Brain microvascular endothelial cell (primary cell): ENCODE data around the gene CKMT1B.
"Not testable (repeated sequence)": the region's sequence is repeated elsewhere in the genome, so short reads cannot be mapped to it uniquely, and the experiment has no call there.

ENCODE experiments used
- DNase-seq: peaks from one replicate; pipeline ENCODE4 v3.0.0-alpha.2; 2020
- H3K27ac ChIP-seq: fragments of 250-450 bp; sonication (Bioruptor Pico); 2 replicates; pipeline ENCODE4 v1.5.1; 2020; ENCODE audit warnings: mild to moderate bottlenecking, moderate library complexity
- H3K27me3 ChIP-seq: fragments of 250-450 bp; sonication (Bioruptor Pico); replicated peaks from 2 replicates; pipeline ENCODE4 v1.5.1; 2020; ENCODE audit warnings: mild to moderate bottlenecking
- H3K36me3 ChIP-seq: fragments of 250-450 bp; sonication (Bioruptor Pico); replicated peaks from 2 replicates; pipeline ENCODE4 v1.5.1; 2020; ENCODE audit warnings: mild to moderate bottlenecking
- H3K4me3 ChIP-seq: 2 replicates; pipeline ENCODE4 v1.5.1; 2011; ENCODE audit warnings: low read depth, mild to moderate bottlenecking, control low read depth, low read length, moderate library complexity
- in situ Hi-C: cut with HindIII; loops from 2 replicates; pipeline ENCODE4 v1.10.0; 2017; ENCODE audit warnings: low sequenced_read_pairs, low pct_ligation_motif_present
- TF ChIP-seq, protein P1 (sequence below): IDR thresholded peaks from 2 replicates; pipeline ENCODE4 v1.5.1; 2011; ENCODE audit warnings: low read depth, mild to moderate bottlenecking, moderate library complexity, low read length, control low read depth, inconsistent platforms; ENCODE audit errors: missing control alignments

Gene CKMT1B

DNA sequence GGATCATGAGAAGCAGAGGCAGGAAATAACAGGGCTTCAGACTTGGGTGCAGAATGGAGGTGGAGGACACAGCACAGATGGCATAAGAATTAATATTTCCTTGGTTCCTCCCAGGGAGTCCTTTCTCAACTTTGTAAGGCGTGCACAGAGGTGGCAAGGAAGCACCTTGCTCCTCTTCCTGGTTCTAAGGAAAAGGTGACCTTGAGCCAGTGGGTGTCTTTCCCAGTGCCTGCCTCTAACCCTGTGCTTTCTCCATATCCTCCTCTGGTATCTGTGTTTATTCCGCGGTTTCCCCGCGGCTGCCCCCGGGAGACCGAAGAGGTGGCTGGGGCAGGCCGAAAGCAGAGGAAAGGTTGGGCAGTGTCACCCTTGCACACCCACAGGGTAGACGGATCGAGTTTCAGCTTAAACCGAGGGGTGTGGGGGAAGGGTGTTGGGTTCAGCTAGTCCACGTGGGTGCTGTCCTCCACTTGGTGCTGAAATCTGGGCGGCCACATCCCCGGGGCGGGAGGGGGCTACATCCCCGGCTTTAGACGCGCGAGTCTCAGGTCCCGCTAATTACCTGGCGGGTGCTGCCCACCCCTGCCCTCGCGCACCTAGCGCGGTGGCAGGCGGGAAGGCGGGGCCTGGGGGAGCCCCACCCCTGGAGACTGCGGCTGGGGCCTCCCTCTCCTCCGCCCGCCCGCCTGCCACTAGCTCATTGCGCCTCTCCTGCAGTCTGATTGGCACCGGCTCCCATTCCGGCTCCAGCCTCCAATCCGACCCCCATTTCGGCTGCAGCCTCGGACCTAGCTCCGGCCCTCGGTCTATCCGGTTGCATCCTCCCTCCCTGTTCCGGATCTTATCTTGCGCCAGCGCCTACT, at the start of gene CKMT1B:
Gene CKMT1B (plus strand): TSS at position 700 of the 863 bp plus-strand sequence. CDS start 192 bp downstream, outside the sequence.
- H3K36me3 ChIP-seq, H3K4me3 ChIP-seq, H3K27ac ChIP-seq, DNase-seq, in situ Hi-C loops, H3K27me3 ChIP-seq: not testable (repeated sequence)

DNA sequence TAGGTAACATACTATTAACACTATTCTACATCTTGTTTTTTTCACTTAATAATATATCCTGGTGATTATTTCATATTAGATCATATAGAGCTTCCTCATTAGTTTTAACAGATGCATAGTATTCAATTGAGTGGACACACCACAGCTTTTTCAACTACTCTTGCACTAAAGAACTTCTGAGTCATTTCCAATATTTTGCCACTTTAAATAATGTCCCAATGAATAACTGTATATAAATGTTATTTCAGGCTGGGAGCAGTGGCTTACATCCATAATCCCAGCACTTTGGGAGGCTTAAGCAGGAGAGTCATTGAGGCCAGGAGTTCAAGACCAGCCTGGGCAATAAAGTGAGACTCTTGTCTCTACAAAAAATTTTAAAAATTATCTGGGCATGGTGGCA, 49.6 kb upstream of the CKMT1B start:
- in situ Hi-C loops = no loop called here
- no peaks in the 10 kb centered on the region for H3K36me3 ChIP-seq
- H3K4me3 ChIP-seq = no peak overlapping the region
- no peak overlapping the region for H3K27ac ChIP-seq
- TF ChIP-seq, protein P1, sequence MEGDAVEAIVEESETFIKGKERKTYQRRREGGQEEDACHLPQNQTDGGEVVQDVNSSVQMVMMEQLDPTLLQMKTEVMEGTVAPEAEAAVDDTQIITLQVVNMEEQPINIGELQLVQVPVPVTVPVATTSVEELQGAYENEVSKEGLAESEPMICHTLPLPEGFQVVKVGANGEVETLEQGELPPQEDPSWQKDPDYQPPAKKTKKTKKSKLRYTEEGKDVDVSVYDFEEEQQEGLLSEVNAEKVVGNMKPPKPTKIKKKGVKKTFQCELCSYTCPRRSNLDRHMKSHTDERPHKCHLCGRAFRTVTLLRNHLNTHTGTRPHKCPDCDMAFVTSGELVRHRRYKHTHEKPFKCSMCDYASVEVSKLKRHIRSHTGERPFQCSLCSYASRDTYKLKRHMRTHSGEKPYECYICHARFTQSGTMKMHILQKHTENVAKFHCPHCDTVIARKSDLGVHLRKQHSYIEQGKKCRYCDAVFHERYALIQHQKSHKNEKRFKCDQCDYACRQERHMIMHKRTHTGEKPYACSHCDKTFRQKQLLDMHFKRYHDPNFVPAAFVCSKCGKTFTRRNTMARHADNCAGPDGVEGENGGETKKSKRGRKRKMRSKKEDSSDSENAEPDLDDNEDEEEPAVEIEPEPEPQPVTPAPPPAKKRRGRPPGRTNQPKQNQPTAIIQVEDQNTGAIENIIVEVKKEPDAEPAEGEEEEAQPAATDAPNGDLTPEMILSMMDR = no peak
- H3K27me3 ChIP-seq = no peaks in the 10 kb centered on the region
- no peak for DNase-seq

DNA sequence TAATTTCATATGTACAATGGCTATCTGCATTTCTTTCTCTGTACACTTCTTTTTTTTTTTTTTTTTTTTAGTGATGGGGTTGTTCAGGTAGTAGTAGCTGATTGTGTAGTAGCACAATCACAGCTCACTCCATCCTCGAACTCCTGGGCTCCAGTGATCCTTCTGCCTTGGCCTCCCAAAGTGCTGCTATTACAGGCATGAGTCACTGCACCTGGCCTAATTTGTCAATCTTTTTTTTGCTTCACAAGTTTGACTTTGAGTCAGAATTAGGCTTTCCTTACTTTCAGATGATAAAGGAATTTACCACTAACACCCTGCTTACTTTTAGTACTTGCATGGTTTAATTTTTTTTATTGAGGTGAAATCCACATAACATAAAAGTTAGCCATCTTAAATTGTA, 48.4 kb upstream of the CKMT1B start:
- Histone ChIP-seq H3K36me3 (no peaks in the 10 kb centered on the region), H3K27ac (no peak overlapping the region), H3K27me3 (no peaks in the 10 kb centered on the region), H3K4me3 (no peak overlapping the region)
- TF ChIP-seq, protein P1 = no peak
- in situ Hi-C loops = no loop called here
- no peak for DNase-seq

DNA sequence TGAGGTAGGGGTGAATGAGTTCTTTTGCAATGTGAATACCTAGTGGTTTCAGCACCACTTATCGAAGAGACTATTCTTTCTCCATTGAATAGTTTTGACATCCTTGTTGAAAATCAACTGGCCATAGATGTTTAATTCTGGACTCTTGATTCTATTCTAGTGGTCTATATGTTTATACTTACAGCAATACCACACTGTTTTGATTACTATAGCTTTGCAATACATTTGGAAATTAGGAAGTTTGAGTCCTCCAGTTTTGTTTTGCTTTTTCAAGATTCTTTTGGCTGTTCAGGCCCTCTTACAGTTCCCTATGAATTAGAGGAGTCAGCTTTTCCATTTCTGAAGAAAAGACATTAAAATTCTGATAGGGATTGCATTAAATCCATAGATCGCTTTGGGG, 46.3 kb upstream of the CKMT1B start:
- TF ChIP-seq, protein P1 = no peak
- DNase-seq = no peak
- in situ Hi-C loops = no loop called here
- Histone ChIP-seq H3K27me3 (no peaks in the 10 kb centered on the region), H3K36me3 (no peaks in the 10 kb centered on the region), H3K4me3 (no peak overlapping the region), H3K27ac (no peak overlapping the region)

DNA sequence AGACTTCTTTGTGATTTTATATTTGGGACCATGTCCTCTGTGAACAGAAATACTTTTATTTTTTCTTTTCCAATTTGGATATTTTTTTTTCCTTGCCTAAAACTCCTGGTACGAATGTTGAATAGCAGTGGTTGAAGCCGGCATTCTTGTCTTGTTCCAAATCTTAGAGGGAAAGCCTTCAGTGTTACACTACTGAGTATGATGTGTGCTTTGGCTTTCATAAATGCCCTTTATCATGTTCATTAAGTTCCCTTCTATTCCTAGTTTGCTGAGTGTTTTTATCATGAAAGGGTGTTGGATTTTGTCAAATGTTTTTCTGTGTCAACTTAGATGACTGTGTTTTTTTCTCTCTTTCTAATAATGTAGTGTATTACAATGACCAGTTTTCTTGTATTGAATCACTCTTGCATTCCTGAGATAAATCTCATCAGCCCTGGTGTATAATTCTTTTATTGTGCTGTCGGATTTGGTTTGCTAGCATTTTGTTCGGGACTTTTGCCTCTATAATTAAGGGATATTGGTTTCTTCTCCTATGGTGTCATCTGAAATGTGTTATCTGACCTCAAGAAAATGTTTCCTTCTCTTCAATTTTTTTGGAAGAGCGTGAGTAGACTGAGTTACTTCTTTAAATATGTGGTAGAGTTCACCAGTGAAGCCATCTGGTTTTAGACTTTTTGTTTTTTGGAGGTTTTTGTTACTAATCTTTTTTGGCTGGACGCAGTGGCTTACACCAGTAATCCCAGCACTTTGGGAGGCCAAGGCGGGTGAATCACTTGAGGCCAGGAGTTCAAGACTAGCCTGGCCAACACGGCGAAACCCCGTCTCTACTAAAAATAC, 43.1 kb upstream of the CKMT1B start:
- no peak for DNase-seq
- Histone ChIP-seq H3K27ac (no peak overlapping the region), H3K27me3 (no peaks in the 10 kb centered on the region), H3K36me3 (no peaks in the 10 kb centered on the region), H3K4me3 (no peak overlapping the region)
- TF ChIP-seq, protein P1 = no peak
- in situ Hi-C loops = no loop called here

DNA sequence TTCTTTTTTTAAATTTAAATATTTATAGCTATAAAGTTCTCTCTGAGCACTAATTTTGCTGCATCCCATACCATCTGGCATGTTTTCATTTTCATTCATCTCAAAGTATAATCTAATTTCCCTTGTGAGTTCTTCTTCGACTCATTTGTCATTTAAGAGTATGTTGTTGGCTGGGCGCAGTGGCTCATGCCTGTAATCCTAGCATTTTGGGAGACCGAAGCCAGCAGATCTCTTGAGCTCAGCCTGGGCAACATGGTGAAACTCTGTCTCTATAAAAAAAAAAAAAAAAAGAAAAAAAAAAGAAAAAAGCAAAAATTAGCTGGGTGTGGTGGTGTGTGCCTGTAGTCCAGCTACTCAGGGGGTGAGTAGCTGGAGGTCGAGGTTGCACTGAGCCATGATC, 41.6 kb upstream of the CKMT1B start:
- TF ChIP-seq, protein P1 = no peak
- no peaks in the 10 kb centered on the region for H3K36me3 ChIP-seq
- H3K4me3 ChIP-seq = no peak overlapping the region
- no peak for DNase-seq
- no peaks in the 10 kb centered on the region for H3K27me3 ChIP-seq
- in situ Hi-C loops = no loop called here
- H3K27ac ChIP-seq = no peak overlapping the region
